SK-N-SH treated with all-trans-retinoic acid at 6 μM for 48 hours (cell line): Measurements from ENCODE around the gene INPP5B.

Experiments used
- ATAC-seq: fragments of 200-7000 bp; cut with Tn5 transposase; 3 replicates; pipeline ENCODE4 v1.9.1; 2020; ENCODE audit warnings: mild to moderate bottlenecking, moderate library complexity
- BACH2 ChIP-seq: fragments of 250-450 bp; sonication (Bioruptor Pico); IDR thresholded peaks from 2 replicates; pipeline ENCODE4 v1.9.0; 2021; ENCODE audit warnings: mild to moderate bottlenecking, borderline replicate concordance
- CSRNP3 ChIP-seq: fragments of 250-450 bp; sonication (Bioruptor Pico); IDR thresholded peaks from 2 replicates; pipeline ENCODE4 v1.5.1; 2021; ENCODE audit warnings: mild to moderate bottlenecking, moderate library complexity
- ESRRG ChIP-seq: fragments of 250-450 bp; sonication (Bioruptor Pico); IDR thresholded peaks from 2 replicates; pipeline ENCODE4 v1.6.1; 2021; ENCODE audit warnings: mild to moderate bottlenecking
- GLIS3 ChIP-seq: fragments of 250-450 bp; sonication (Bioruptor Pico); IDR thresholded peaks from 2 replicates; pipeline ENCODE4 v1.5.0; 2020; ENCODE audit warnings: mild to moderate bottlenecking, moderate library complexity
- ISL1 ChIP-seq: fragments of 250-450 bp; sonication (Bioruptor Pico); IDR thresholded peaks from 2 replicates; pipeline ENCODE4 v2.1.2; 2022; ENCODE audit warnings: mild to moderate bottlenecking, moderate library complexity
- POU6F1 ChIP-seq: fragments of 250-450 bp; sonication (Bioruptor Pico); IDR thresholded peaks from 2 replicates; pipeline ENCODE4 v1.8.0; 2021; ENCODE audit warnings: low read depth, mild to moderate bottlenecking, moderate library complexity, borderline replicate concordance
- PPARA ChIP-seq: fragments of 250-450 bp; sonication (Bioruptor Pico); IDR thresholded peaks from 2 replicates; pipeline ENCODE4 v1.5.0; 2020; ENCODE audit warnings: mild to moderate bottlenecking, borderline replicate concordance
- RARB ChIP-seq: fragments of 250-450 bp; sonication (Bioruptor Pico); IDR thresholded peaks from 2 replicates; pipeline ENCODE4 v1.8.0; 2021; ENCODE audit warnings: mild to moderate bottlenecking, moderate library complexity
- SNAI2 ChIP-seq: fragments of 250-450 bp; sonication (Bioruptor Pico); IDR thresholded peaks from 2 replicates; pipeline ENCODE4 v1.5.0; 2020; ENCODE audit warnings: mild to moderate bottlenecking, moderate library complexity
- TCF4 ChIP-seq: fragments of 250-450 bp; sonication (Bioruptor Pico); IDR thresholded peaks from 2 replicates; pipeline ENCODE4 v1.8.0; 2021; ENCODE audit warnings: mild to moderate bottlenecking, moderate library complexity, borderline replicate concordance
- TOX ChIP-seq: fragments of 250-450 bp; sonication (Bioruptor Pico); IDR thresholded peaks from 2 replicates; pipeline ENCODE4 v1.8.0; 2021; ENCODE audit warnings: mild to moderate bottlenecking, moderate library complexity, borderline replicate concordance
- ZC3H10 ChIP-seq: fragments of 250-450 bp; sonication (Bioruptor Pico); IDR thresholded peaks from 2 replicates; pipeline ENCODE4 v1.5.1; 2021; ENCODE audit warnings: mild to moderate bottlenecking, moderate library complexity
- ZFP3 ChIP-seq: fragments of 250-450 bp; sonication (Bioruptor Pico); IDR thresholded peaks from 2 replicates; pipeline ENCODE4 v1.5.0; 2020; ENCODE audit warnings: mild to moderate bottlenecking, moderate library complexity
- ZFP30 ChIP-seq: fragments of 450-650 bp; formaldehyde crosslinking; IDR thresholded peaks from 2 replicates; pipeline ENCODE4 v1.5.0; 2022; ENCODE audit warnings: mild to moderate bottlenecking, moderate library complexity
- ZNF565 ChIP-seq: fragments of 450-650 bp; formaldehyde crosslinking; conservative IDR thresholded peaks from 2 replicates; pipeline ENCODE4 v1.5.0; 2020; ENCODE audit warnings: low read depth, mild to moderate bottlenecking, moderate library complexity
- ZNF70 ChIP-seq: fragments of 450-650 bp; formaldehyde crosslinking; IDR thresholded peaks from 2 replicates; pipeline ENCODE4 v1.5.0; 2020; ENCODE audit warnings: mild to moderate bottlenecking, moderate library complexity
- ZNF8 ChIP-seq: fragments of 450-650 bp; formaldehyde crosslinking; IDR thresholded peaks from 2 replicates; pipeline ENCODE4 v1.5.0; 2020; ENCODE audit warnings: mild to moderate bottlenecking, moderate library complexity
- TF ChIP-seq, protein P1 (sequence below): fragments of 250-450 bp; sonication (Bioruptor Pico); IDR thresholded peaks from 2 replicates; pipeline ENCODE4 v1.5.0; 2020; ENCODE audit warnings: mild to moderate bottlenecking, moderate library complexity
- TF ChIP-seq, protein P2 (sequence below): fragments of 250-450 bp; sonication (Bioruptor Pico); IDR thresholded peaks from 2 replicates; pipeline ENCODE4 v1.8.0; 2020; ENCODE audit warnings: mild to moderate bottlenecking, moderate library complexity, borderline replicate concordance
- TF ChIP-seq, protein P3 (sequence below): fragments of 250-450 bp; sonication (Bioruptor Pico); IDR thresholded peaks from 2 replicates; pipeline ENCODE4 v1.5.1; 2020; ENCODE audit warnings: low read depth, mild to moderate bottlenecking, moderate library complexity

Gene INPP5B

DNA sequence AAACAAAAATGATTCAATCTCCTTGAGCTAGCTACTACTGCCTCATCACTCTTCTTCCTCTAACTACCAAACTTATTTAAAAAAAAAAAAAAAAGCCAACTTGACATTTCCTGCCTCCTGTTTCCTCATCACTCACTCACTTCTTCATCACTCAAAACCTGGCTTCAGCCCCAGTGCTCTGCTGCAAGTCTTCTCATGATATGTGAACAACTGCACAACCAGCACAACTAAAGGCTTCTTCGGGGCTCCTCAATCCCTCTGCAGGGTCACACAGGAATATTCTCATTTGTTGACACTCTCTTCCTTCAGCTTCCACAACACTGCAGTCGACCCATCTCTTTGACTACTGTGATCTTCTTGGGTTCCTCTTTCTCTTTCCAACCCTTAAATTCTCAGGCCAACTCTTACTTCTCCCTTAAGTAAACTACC lies 95.1 kb downstream of the INPP5B start:
- no peak for ATAC-seq
- TF ChIP-seq BACH2 (no peak), PPARA (CRISPR knock-in tag) (no peak), ZNF70 (CRISPR knock-in tag) (no peak), CSRNP3 (CRISPR knock-in tag) (no peak), ZNF565 (CRISPR knock-in tag) (no peak), GLIS3 (CRISPR knock-in tag) (no peak), SNAI2 (CRISPR knock-in tag) (no peak), ISL1 (CRISPR knock-in tag) (no peak), TOX (CRISPR knock-in tag) (no peak)
- TF ChIP-seq, protein P1, sequence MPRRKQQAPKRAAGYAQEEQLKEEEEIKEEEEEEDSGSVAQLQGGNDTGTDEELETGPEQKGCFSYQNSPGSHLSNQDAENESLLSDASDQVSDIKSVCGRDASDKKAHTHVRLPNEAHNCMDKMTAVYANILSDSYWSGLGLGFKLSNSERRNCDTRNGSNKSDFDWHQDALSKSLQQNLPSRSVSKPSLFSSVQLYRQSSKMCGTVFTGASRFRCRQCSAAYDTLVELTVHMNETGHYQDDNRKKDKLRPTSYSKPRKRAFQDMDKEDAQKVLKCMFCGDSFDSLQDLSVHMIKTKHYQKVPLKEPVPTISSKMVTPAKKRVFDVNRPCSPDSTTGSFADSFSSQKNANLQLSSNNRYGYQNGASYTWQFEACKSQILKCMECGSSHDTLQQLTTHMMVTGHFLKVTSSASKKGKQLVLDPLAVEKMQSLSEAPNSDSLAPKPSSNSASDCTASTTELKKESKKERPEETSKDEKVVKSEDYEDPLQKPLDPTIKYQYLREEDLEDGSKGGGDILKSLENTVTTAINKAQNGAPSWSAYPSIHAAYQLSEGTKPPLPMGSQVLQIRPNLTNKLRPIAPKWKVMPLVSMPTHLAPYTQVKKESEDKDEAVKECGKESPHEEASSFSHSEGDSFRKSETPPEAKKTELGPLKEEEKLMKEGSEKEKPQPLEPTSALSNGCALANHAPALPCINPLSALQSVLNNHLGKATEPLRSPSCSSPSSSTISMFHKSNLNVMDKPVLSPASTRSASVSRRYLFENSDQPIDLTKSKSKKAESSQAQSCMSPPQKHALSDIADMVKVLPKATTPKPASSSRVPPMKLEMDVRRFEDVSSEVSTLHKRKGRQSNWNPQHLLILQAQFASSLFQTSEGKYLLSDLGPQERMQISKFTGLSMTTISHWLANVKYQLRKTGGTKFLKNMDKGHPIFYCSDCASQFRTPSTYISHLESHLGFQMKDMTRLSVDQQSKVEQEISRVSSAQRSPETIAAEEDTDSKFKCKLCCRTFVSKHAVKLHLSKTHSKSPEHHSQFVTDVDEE (CRISPR knock-in tag): no peak
- TF ChIP-seq, protein P2, sequence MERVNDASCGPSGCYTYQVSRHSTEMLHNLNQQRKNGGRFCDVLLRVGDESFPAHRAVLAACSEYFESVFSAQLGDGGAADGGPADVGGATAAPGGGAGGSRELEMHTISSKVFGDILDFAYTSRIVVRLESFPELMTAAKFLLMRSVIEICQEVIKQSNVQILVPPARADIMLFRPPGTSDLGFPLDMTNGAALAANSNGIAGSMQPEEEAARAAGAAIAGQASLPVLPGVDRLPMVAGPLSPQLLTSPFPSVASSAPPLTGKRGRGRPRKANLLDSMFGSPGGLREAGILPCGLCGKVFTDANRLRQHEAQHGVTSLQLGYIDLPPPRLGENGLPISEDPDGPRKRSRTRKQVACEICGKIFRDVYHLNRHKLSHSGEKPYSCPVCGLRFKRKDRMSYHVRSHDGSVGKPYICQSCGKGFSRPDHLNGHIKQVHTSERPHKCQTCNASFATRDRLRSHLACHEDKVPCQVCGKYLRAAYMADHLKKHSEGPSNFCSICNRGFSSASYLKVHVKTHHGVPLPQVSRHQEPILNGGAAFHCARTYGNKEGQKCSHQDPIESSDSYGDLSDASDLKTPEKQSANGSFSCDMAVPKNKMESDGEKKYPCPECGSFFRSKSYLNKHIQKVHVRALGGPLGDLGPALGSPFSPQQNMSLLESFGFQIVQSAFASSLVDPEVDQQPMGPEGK: no peak
- TF ChIP-seq, all 23 proteins: peak for 0

DNA sequence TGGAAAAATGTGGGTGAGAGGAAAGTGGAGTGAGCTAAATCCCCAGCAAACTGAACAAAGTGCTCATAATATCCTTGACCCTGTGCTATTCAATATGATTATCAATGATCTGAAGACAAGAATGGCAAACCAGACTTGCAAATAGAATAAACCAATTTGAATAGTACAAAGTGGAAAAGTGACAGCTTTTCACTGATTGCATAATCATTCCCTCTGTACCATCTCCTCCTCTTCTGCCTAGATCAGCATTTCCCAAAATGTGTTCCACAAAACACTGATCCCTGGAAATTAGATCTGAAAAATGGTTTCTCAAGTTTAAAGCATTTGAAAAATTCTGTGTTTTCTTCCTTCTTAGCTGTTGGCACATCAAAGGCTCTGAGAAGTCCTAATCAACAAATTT lies 95.6 kb downstream of the INPP5B start:
- no peak for ATAC-seq
- TF ChIP-seq PPARA (CRISPR knock-in tag) (no peak), TCF4 (CRISPR knock-in tag) (no peak), ZFP3 (no peak), ZC3H10 (no peak), ZNF565 (CRISPR knock-in tag) (no peak), ZFP30 (no peak), BACH2 (no peak), ESRRG (no peak)
- TF ChIP-seq, protein P3, sequence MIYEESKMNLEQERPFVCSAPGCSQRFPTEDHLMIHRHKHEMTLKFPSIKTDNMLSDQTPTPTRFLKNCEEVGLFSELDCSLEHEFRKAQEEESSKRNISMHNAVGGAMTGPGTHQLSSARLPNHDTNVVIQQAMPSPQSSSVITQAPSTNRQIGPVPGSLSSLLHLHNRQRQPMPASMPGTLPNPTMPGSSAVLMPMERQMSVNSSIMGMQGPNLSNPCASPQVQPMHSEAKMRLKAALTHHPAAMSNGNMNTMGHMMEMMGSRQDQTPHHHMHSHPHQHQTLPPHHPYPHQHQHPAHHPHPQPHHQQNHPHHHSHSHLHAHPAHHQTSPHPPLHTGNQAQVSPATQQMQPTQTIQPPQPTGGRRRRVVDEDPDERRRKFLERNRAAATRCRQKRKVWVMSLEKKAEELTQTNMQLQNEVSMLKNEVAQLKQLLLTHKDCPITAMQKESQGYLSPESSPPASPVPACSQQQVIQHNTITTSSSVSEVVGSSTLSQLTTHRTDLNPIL (CRISPR knock-in tag): no peak

DNA sequence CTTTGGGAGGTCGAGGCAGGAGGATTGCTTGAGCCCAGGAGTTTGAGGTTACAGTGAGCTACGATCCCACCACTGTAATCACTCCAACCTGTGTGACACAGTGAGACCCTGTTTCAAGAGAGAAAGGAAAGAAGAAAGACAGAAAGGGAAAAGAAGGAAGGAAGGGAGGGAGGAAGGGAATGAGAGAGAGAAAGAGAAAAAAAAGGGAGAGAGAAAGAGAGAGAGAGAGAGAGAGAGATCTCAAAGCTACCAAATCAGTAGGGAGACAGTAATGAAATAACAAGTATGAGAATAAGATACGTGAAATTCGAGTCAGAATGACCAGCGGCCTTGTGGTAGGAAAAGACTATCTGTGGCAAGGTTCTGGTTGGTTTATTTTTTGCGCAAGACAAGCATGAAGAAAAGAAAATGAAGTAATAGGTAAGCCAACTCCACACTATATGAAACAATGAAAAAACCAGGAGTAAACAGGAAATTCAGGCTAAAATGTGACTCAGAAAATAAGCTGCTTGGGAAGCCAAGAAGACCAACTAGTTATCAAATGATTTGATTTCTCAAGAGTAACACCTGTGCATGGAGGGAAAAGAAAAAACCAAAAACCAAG lies 96.4 kb downstream of the INPP5B start:
- ATAC-seq: no peak
- TF ChIP-seq TOX (CRISPR knock-in tag) (no peak), POU6F1 (CRISPR knock-in tag) (no peak), GLIS3 (CRISPR knock-in tag) (no peak), RARB (CRISPR knock-in tag) (no peak), ZNF565 (CRISPR knock-in tag) (no peak), PPARA (CRISPR knock-in tag) (no peak), ISL1 (CRISPR knock-in tag) (no peak), SNAI2 (CRISPR knock-in tag) (no peak), CSRNP3 (CRISPR knock-in tag) (no peak), ZNF70 (CRISPR knock-in tag) (no peak), ZNF8 (CRISPR knock-in tag) (no peak)
- TF ChIP-seq, protein P2: no peak
- TF ChIP-seq, protein P1 (CRISPR knock-in tag): no peak
